GM18861 (cell line): ENCODE data around the gene TNNI2.

Source experiments
- ATAC-seq: cut with Tn5 transposase; IDR thresholded peaks from one replicate; pipeline ENCODE4 v1.9.1; 2021; ENCODE audit not compliant: unreplicated experiment

Gene TNNI2

DNA sequence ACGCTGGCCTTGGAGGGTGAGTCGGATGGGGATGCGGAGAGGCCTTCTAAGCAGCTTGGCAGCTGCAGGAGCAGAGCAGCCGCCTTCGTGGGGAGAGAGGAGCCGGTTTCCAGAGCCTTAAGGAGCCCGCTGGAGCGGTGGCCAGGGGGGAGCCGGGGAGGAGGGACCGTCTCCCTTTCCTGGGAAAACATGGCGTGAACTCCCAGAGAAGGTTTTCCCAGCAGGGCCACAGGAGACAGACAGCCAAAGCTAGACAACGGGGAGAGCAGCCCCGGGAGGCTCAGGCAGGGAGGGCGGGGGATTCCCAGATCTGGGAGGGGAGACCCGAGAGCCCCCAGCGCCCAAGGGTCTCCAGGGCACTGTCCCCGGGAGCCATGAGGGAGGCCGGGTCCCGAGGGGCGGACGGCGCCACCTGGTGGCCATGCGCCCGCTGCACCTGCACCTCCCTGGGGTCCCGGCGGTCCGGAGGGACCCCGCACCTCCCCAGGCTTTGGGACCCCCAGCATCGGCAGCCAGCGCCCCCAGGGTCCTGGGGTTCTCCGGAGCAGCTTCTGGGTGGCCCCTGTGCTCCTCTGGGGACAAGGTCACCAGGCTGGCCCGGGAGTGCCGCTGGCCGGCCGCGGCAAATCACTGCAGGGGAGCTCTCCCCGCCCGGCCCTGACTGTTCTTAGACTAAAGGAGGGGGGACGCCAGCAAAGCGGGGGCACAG is 6.4 kb upstream of the TNNI2 start:
- no peak for ATAC-seq

GRCh38 chr11:1832920-1833295 is 5.9 kb upstream of the TNNI2 start:
- no peak for ATAC-seq

- no peak for ATAC-seq
Observed at GRCh38 chr11:1834062-1834610, 4.6 kb upstream of the TNNI2 start.

GRCh38 chr11:1834779-1835670 is 3.8 kb upstream of the TNNI2 start, which contains the start of gene SYT8:
TSS of gene SYT8 (plus strand) at chr11:1834990. CDS start at chr11:1835106, 116 bp downstream.
- ATAC-seq, result no peak

DNA sequence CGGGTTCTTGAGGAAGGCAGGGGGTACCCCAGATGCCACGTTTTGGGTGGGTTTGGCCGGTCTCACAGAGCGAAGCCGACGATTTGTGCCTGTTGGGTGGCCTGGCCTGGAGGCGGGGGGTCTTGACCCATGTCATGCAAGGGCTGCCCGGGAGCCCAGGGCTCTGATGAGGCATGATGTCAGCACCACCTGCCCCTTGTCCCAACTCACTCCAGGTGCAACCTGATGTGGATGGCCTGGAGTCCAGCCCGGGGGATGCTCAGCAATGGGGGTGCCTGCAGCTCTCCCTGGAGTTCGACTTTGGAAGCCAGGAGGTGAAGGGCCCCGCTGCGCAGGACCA is 3.1 kb upstream of the TNNI2 start:
- ATAC-seq, result no peak

DNA sequence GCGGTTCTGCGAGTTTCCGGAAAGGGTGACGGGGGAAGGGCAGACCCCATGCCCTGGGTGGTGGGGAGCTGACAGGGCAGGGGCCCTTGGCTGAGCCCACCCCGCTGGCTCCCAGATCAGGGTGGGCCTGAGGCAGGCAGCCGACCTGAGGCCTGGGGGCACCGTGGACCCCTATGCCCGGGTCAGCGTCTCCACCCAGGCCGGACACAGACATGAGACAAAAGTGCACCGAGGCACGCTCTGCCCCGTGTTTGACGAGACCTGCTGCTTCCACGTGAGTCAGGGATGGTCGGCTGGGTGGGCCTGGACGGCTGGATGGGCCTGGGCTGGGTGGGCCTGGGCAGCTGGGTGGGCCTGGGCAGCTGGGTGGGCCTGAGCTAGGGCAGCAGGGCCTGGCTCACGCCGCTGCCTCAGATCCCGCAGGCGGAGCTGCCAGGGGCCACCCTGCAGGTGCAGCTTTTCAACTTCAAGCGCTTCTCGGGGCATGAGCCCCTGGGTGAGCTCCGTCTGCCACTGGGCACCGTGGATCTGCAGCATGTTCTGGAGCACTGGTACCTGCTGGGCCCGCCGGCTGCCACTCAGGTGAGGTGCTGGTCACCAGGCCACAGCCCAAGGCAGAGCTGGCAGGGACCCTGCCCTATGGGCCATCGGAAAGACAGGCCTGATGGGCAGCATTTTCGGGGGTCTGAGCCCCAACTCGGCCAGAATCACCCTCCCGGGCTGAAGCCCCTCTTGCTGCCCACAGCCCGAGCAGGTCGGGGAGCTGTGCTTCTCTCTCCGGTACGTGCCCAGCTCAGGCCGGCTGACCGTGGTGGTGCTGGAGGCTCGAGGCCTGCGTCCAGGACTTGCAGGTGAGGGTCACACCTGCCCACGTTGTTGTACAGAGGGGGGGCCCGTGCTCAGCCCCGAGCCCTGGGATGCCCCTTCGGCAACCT is 2.5 kb upstream of the TNNI2 start:
- ATAC-seq, result no peak

DNA sequence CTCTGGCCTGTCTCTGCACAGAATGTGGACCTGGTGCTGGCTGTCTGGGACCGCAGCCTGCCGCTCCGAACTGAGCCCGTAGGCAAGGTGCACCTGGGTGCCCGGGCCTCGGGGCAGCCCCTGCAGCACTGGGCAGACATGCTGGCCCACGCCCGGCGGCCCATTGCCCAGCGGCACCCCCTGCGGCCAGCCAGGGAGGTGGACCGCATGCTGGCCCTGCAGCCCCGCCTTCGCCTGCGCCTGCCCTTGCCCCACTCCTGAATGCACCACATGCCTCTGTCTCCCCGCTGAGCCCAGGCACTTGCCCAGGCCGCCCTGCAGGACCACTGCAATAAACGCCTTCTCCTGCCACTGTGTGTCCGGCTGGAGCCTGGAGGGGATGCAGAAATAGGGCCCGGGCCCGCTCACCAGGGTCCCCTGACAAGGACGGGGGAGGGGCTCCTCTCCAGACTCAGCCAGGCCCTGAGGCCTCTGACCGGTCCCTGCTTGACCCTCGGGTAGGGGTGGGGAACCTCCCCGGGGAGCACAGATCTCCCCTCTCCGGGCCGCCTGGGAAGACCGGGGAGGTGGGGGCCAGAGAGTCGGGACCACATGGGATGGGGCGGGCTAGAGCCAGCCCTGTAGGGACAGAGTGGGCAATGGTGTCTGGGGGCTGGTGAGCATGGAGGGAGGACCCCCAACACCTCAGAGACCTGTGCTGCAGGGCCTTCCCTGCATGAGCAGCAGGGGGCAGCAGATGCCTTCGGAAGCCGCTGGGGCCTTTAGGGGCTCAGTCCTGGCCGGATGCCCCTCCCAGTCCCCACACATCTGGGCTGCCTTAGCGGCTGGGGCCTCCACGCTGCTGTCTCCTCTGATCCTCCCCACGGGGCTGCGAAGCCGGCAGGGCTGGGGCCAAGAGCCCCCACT is 1.4 kb upstream of the TNNI2 start:
- ATAC-seq, result peak; percentile 52

DNA sequence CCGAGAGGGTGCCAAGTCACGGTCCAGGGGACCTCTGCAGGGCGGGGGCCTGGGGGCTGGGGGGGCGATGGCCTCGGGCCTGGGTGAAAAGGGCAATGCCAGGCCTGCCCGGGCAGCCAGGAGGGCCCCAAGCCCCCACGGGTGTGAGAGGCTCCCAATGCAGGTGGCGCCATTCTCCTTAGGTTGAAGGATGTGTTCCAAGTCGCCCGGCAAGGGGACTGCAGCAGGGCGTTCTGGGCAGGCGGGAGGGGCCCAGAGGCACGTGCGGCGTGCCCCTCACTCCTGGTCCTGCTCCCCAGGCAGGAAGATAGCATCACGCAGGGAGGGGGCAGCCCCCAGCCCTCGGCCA is 730 bp upstream of the TNNI2 start:
- ATAC-seq, result no peak

DNA sequence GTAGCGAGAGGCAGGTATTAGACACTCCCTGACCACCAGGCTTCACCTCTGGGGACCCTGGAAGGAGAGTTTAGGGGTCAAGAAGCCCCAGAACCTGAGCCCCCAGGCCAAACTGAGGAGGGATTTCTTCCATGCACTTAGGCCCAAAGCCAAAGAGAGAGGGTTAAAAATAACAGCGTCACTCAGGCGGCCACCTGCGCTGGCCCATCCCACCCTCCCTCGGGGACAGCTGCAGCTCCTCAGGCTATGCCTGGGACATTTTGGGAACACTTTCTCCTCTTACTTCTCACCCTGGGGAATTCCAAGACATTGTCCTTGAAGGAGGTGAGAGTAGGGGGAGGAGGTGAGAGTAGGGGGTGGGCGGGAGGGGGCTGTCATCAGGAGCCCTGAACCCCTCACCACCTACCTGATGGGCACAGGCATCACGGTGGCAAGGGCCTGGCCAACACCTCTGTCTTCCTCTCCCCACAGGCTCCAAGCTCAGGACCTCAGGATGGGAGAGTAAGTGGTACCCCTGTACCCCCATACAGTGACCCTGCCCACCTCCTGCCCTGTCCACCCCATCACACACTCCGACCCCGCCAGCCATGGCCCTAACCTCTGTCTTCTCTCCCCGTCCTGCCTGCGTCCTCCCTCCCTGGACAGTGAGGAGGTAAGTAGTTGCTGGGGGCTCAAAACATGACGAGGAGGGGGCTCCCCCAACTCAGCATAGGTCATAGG is 583 bp downstream of the TNNI2 start:
- ATAC-seq, result no peak

- peak; percentile 45 for ATAC-seq
Observed at GRCh38 chr11:1839924-1840779, 1.4 kb downstream of the TNNI2 start.

DNA sequence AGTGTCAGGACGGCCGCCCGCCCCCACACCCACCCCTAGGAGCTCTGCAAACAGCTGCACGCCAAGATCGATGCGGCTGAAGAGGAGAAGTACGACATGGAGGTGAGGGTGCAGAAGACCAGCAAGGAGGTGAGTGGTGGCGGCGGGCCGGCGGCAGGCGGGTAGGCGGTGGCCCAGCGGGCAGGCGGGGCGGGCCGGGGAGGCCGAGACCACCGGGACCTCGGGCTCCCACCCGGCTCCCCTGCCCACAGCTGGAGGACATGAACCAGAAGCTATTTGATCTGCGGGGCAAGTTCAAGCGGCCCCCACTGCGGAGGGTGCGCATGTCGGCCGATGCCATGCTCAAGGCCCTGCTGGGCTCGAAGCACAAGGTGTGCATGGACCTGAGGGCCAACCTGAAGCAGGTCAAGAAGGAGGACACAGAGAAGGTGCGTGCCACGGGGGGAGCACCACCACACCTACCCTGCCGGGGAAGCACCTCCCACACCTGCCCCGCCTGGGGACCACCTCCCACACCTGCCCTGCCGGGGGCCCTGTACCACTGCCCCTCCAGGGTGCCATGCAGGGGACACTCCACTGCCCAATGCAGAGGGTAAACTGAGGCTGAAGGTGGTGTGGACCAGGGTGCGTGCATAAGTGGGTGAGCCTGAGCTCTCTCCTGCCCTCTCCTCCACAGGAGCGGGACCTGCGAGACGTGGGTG is 2.1 kb downstream of the TNNI2 start:
- no peak for ATAC-seq

- ATAC-seq, result no peak
Observed at GRCh38 chr11:1841511-1842148, 2.8 kb downstream of the TNNI2 start.

DNA sequence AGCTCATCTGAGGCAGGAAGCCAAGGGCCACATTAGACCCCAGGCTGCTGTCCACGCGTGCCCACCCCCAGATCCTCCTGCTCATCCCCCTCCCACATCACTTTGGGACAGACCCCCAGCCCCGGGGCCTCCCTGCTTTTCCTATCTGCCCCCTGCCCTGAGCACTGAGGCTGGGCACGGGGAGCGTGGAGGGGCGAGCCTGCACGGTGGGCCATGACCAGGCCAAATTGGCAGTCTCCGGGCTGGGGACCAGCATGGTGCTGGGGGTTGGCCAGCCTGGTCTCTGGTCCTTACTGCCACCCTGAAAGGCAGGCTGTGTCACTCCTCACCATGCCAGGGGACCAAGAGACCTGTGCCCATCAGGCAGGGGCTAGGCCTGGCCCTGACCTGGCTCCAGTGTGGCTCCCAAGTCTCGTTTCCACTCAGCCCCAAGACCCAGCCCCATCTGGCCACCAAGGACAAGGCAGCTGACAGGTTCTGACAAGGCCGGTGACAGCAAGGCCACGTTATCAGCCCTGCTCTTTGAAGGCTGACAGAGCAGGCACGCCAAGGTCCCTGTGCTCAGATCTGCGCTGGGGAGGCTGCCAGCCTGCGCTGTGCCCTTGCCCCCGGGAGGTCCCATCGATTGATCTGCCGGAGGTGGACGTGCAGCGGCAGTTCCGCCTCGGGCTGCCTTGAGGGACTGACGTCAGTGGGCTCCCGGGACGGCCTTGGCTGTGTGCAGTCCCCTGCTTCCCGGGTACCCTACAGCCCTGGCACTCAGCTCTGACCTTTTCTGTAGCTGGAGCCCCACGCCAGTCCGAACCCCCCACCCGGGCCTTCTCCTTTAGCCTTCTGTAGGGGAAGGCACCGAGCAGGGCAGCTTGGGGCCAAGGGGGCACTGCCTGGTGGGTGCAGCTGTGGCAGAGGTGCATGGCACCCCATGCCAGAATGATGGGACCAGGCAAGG is 3.6 kb downstream of the TNNI2 start:
- no peak for ATAC-seq

- ATAC-seq, result no peak
Observed at GRCh38 chr11:1843098-1843473, 4.3 kb downstream of the TNNI2 start.

DNA sequence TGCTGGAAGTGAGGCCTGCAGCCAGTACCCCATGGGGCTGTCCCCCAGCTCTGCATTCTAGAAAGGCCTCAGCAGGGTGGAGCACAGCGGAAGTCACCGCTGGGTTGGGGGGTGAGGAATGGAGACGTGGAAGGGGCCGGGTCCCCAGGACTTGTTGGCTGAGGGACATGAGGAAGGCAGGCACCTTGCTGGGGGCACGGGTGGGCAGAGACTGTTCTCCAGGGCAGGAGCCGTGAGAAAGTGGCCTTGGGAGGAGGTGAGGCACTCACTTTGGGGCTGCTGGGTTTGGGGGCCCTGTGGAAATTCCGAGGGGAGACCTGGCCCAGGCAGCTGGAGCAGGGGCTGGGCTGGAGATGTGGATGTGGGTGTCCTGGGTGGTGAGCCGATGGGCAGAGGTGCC is 5.0 kb downstream of the TNNI2 start:
- no peak for ATAC-seq
